Dermis blood vessel endothelial cell (primary cell): ENCODE data around the gene CCNT1. TPM values are rescaled to one million over a fixed set of nuclear protein-coding genes. Genes with fewer than 3 reads are reported as not detected.
"Not testable (repeated sequence)": the region's sequence is repeated elsewhere in the genome, so short reads cannot be mapped to it uniquely, and the experiment has no call there.

Experiments
- DNase-seq: peaks from one replicate; pipeline ENCODE4 v3.0.0; 2010
- total RNA-seq: library from RNA; depleted of rRNA; stranded (reverse); fragments of >200 nt; gene quantifications from 2 replicates; pipeline ENCODE4 v1.2.3, GENCODE V29; 2014

CCNT1 gene
- total RNA-seq, 1 donor from 2014 or later: 25.9 TPM

GRCh38 chr12:48690990-48691389 is 25.5 kb downstream of the CCNT1 start:
- DNase-seq: no peak

DNA sequence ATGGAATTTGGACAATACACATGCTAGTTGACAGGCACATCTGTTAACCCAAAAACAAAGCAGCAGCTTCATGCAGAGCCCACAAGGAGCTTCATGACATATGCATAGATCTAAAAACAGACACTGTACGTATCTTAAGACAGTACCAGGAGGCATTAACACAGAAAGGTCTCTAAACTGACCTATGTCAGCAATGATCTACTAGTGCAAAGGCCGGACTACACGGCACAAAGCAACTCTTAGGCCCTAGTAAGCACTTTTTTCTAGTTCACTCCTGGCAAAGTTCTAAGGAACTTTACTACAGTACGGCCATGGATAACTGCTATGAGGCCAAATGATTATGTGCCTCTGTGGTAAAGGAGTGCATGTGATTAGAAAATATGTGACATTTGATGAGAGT is 26.1 kb downstream of the CCNT1 start:
- DNase-seq: no peak

- DNase-seq: no peak
These were observed 27.7 kb downstream of the CCNT1 start for GRCh38 chr12:48688836-48689235.

GRCh38 chr12:48687592-48687991 is 28.9 kb downstream of the CCNT1 start:
- no peak for DNase-seq

DNA sequence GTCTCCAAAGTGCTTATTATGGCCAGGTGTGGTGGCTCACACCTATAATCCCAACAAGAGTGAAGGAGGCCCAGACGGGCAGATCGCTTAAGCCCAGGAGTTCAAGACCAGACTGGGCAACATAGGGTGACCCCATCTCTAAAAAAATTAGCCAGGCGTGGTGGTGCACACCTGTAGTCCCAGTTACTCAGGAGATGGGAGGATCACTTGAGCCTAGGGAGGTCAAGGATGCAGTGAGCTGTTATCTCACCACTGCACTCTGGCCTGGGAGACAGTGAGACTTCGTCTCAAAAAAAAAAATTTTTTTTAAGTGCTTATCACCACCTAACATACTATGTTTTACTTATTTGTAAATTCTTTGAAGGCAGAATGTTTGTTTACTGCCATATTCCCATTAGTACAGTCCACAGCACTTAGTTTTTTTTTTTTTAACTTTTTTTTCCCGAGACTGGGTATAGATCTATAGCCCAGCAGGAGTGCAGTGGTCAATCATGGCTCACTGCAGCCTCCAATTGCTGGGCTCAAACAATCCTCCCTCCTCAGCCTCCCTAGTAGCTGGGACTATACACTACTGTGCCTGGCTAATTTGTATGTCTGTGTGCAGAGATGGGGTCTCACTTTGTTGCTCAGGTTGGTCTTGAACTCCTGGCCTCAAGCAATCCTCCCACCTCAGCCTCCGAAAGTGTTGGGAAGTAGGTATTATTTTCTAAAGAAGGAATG is 29.7 kb downstream of the CCNT1 start:
- DNase-seq: no peak

DNA sequence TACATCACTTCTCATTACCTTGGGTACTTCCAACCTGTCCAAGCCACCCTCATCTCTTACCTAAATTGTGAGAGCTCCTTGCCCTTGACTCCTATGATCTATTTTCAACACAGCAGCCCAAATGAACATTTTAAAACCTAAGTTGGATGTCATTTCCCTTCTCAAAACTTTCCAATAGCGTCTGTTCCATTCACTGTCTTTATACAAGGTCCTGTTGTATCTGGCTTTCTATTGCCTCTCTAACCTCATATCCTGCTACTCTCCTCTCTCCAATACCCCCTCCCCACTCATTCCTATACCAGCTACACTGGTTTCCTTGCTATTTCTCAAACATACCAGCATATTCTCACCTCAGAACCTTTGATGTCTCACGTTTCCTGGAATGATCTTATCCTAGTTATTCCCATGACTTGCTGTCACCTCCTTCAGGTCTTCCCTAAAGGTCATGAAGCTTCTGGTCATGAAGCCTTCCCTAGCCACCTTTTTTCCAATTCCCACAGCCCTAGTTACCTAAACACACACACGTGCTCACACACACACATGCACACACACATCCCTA is 30.4 kb downstream of the CCNT1 start:
- no peak for DNase-seq

DNA sequence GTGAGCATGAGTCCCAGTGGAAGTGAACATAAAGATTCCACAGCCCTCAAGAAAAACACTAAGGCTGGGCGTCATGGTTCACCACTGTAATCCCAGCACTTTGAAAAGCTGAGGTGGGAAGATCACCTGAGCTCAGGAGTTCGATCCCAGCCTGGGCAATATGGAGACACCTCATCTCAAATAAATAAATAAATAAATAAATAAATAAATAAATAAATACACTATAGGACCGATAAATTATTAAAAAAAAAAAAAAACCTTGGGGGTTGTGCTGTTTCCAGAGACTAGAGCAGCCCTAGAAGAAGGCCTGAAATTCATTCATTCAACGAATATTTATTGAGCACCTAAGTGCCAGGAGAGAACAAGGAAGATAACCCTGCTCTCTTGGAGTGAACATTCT is 33.0 kb downstream of the CCNT1 start:
- no peak for DNase-seq

DNA sequence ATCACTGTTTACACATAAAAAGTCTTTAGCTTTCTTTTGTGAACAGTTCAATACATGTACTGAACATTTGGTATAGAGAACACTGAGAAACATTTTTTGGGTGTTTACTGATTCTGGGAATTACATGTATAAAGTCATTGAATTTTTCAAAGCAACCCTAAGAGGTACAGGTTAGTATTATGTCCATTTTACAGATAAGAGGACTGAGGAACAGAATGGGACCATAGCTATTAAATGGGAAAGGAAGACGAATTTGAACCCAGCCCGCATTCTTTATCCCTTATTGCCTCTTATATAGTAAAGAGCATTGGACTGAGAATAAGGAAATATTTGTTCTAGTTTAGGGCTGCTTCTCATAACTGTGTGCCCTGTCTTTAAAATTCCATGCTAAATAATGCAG is 33.6 kb downstream of the CCNT1 start:
- DNase-seq: no peak

- DNase-seq: not testable (repeated sequence)
These were observed 34.0 kb downstream of the CCNT1 start for GRCh38 chr12:48682533-48682905.

GRCh38 chr12:48681710-48682532 is 34.6 kb downstream of the CCNT1 start, which contains the start of gene KANSL2:
Gene KANSL2 (minus strand): TSS chr12:48682238. CDS start chr12:48681632, 606 bp downstream.
- DNase-seq: peak; percentile 99

- DNase-seq: peak; percentile 55
These were observed 35.2 kb downstream of the CCNT1 start for GRCh38 chr12:48681399-48681709.

DNA sequence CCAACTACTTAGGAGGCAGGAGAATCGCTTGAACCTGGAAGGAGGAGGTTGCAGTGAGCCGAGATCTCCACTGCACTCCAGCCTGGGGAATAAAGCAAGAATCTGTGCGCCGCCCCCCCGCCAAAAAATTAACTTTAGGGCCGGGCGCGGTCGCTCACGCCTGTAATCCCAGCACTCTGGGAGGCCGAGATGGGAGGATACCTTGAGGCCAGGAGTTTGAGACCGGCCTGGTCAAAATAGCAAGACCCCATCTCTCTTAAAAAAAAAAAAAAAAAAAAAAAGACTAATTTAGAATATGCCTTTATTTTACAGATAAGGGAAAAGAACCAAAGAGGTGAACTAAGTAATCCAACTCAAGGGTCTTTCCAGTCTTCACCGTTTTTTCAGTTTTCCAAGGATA is 35.6 kb downstream of the CCNT1 start:
- no peak for DNase-seq

DNA sequence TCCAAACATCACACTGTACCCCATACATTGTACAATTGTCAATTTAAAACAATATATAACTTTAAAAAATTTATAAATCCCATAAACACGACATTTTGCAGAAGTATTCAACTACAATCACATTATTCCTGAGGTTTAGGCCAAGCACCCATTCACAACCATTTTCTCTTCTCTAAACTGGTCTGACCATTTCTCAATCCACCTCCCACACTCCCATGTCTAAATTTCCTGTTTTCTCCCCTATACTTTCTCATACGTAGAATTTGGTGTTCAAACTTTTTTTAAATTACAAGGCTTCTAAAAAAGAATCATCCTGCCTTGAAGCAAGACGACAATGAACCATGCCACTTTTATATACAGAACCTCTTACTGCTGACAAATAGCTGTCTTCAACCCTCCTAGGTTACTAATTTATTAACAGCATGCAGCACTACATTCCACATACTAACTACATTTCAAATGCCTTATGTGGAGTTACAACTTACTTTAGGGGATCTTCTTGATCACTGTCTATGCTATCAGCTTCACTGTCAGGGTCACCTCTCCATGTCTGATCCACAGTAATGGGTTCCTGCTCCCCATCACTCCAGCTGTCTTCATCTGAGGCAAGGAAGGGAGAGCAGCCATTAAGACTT is 37.8 kb downstream of the CCNT1 start:
- DNase-seq: no peak

- no peak for DNase-seq
These were observed 45.2 kb downstream of the CCNT1 start for GRCh38 chr12:48671231-48671856.

DNA sequence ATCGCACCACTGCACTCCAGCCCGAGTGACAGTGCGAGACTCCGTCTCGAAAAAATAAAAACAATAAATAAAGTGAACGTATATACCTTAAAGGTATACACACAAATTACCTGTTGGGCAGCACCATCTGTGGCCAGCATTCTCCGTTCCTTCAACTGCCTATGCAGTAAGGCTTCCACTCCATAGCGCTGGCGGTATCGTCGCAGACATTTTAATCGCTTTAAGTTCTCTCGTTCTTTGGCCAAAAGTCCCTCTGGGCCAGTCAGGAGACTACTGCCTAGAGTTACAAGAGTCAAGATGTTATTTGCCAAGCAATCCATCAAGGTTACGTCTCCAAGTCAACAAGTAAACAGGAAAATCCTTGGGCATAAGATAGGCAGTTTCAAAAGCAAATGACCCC is 47.5 kb downstream of the CCNT1 start:
- no peak for DNase-seq

DNA sequence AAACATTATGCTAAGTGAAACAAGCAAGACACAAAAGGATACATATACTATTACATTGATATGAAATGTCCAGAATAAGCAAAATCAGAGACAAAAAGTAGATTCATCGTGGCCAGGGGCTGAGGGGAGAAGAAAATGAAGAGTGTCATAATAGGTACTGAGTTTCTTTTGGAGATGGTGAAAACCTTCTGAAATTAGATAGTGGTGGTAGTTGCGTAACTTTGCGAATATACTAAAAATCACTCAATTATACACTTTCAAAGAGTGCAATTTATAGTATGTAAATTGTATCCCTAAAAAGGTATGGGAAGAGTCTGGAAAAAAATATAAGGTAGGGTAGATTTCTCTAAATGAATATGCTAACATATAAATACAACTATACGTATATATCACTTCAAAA is 56.6 kb downstream of the CCNT1 start:
- DNase-seq: no peak

- DNase-seq: no peak
These were observed 64.8 kb downstream of the CCNT1 start for GRCh38 chr12:48651681-48652080.

GRCh38 chr12:48645354-48645753 is 71.2 kb downstream of the CCNT1 start:
- not testable (repeated sequence) for DNase-seq

- DNase-seq: no peak
These were observed 73.5 kb downstream of the CCNT1 start for GRCh38 chr12:48643011-48643410.

DNA sequence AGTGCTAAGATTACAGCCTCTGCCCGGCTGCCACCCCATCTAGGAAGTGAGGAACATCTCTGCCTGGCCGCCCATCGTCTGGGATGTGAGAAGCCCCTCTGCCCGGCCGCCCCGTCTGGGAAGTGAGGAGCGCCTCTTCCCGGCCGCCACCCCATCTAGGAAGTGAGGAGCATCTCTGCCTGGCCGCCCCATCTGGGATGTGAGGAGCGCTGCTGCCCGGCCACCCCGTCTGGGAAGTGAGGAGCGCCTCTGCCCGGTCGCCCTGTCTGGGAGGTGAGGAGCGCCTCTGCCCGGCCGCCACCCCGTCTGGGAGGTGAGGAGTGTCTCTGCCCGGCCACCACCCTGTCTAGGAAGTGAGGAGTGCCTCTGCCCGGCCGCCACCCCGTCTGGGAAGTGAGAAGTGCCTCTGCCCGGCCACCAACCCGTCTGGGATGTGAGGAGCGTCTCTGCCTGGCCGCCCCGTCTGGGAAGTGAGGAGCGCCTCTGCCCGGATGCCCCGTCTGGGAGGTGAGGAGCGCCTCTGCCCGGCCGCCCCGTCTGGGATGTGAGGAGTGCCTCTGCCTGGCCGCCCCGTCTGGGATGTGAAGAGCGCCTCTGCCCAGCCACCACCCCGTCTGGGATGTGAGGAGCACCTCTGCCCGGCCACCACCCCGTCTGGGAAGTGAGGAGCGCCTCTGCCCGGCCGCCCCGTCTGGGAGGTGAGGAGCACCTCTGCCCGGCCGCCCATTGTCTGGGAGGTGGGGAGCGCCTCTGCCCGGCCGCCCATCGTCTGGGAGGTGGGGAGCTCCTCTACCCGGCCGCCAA is 74.6 kb downstream of the CCNT1 start:
- DNase-seq: not testable (repeated sequence)

- no peak for DNase-seq
These were observed 75.7 kb downstream of the CCNT1 start for GRCh38 chr12:48640854-48641253.

GRCh38 chr12:48640428-48640827 is 76.1 kb downstream of the CCNT1 start:
- DNase-seq: no peak
